ENCODE measurements around the gene IER5.

IER5 gene

GRCh38 chr1:181064702-181065101 lies 23.8 kb upstream of the IER5 start:
- CTCF ChIA-PET: no interaction called here

More at GRCh38 chr1:181064702-181065101, 23.8 kb upstream of the IER5 start:
- H3K4me3 ChIP-seq (ENCODE audit: low read depth, low read length): no peak overlapping the region
- H3K9me3 ChIP-seq (ENCODE audit: control insufficient read depth, insufficient read depth, low read depth, low read length): no peaks in the 10 kb centered on the region
- no peak for TF ChIP-seq ZNF18 (tag by site-specific recombination; IDR thresholded peaks at IDR 0.05)
- TF ChIP-seq ZNF404 (tag by site-specific recombination; IDR thresholded peaks at IDR 0.05): no peak
- TF ChIP-seq ZNF777 (tag by site-specific recombination; IDR thresholded peaks at IDR 0.05; ENCODE audit: borderline replicate concordance): no peak
- no peak for TF ChIP-seq GFI1B (tag by site-specific recombination; IDR thresholded peaks at IDR 0.05)
- TF ChIP-seq CTCF (tag by site-specific recombination; IDR thresholded peaks at IDR 0.05): no peak
- TF ChIP-seq ZNF776 (tag by site-specific recombination; IDR thresholded peaks at IDR 0.05; ENCODE audit: borderline replicate concordance): no peak
- no peak for TF ChIP-seq ZNF529 (tag by site-specific recombination; IDR thresholded peaks at IDR 0.05; ENCODE audit: insufficient replicate concordance)
- TF ChIP-seq ZBTB10 (tag by site-specific recombination; IDR thresholded peaks at IDR 0.05): no peak
- no peak for TF ChIP-seq ZNF26 (tag by site-specific recombination; IDR thresholded peaks at IDR 0.05)
- no peak for TF ChIP-seq ZBTB1 (tag by site-specific recombination; IDR thresholded peaks at IDR 0.05)
- no peak for TF ChIP-seq ZNF514 (tag by site-specific recombination; IDR thresholded peaks at IDR 0.05)
- no peak for TF ChIP-seq ZNF626 (tag by site-specific recombination; IDR thresholded peaks at IDR 0.05)
- no peak for TF ChIP-seq ZBTB11 (tag by site-specific recombination; conservative IDR thresholded peaks at IDR 0.05; ENCODE audit: low read depth)
- TF ChIP-seq ZNF660 (tag by site-specific recombination; IDR thresholded peaks at IDR 0.05): no peak
- POLR2A ChIA-PET: no interaction called here
- no peaks in the 10 kb centered on the region for H3K4me1 ChIP-seq (ENCODE audit: control insufficient read depth, insufficient read depth, low read length)
- no peak overlapping the region for H3K27ac ChIP-seq (ENCODE audit: extremely low read depth, low read depth, low read length)
- H3K36me3 ChIP-seq (ENCODE audit: control insufficient read depth in 2 of 2, insufficient read depth in 1 of 2, low read length in 2 of 2): no peaks in the 10 kb centered on the region

Data from HEK293 (cell line).